Colonic mucosa (tissue), 4 donors: Measurements from ENCODE around the gene SCAF1. TPM values are rescaled to one million over a fixed set of nuclear protein-coding genes. Genes with fewer than 3 reads are reported as not detected.

Source experiments
- DNase-seq: peaks from one replicate; pipeline ENCODE4 v3.0.0-alpha.2; 2020
- H3K27ac ChIP-seq: fragments of 200-600 bp; one replicate; pipeline ENCODE4 v1.8.0; 2021
- H3K27me3 ChIP-seq: fragments of 200-600 bp; one replicate; pipeline ENCODE4 v1.8.0; 2021
- H3K36me3 ChIP-seq: fragments of 200-600 bp; one replicate; pipeline ENCODE4 v1.8.0; 2021
- H3K4me1 ChIP-seq: fragments of 200-600 bp; one replicate; pipeline ENCODE4 v1.8.0; 2021; ENCODE audit warnings: mild to moderate bottlenecking
- H3K4me3 ChIP-seq: fragments of 200-600 bp; one replicate; pipeline ENCODE4 v1.8.0; 2021
- H3K9ac ChIP-seq, 2 donors: one replicate each; pipeline ENCODE4 v1.7.0; 2013; ENCODE audit warnings: control low read depth in 2 of 2, low read depth in 2 of 2, low read length in 2 of 2
- H3K9me3 ChIP-seq: fragments of 200-600 bp; one replicate; pipeline ENCODE4 v1.8.0; 2021
- intact Hi-C: fragments of 100-400 bp; cut with DNase I; formaldehyde crosslinking; loops from one replicate; pipeline ENCODE4 v1.14.1; 2022
- total RNA-seq, 2 donors: library from RNA; stranded (reverse); fragmentation: NEBNext Ultra II Directional in 1 of 2; extraction: Animal tissue kit (Norgen Biotek cat#: 25700) in 1 of 2; gene quantifications; one replicate each; pipeline ENCODE4 v1.2.1, GENCODE V29; 2021
- TF ChIP-seq, protein P1 (sequence below): fragments of 200-600 bp; IDR thresholded peaks from one replicate; pipeline ENCODE4 v1.8.0; 2022; ENCODE audit warnings: antibody characterized with exemption, mild to moderate bottlenecking
- donor health status: healthy.
- donor health status: DM: no; HTN: no; CAD: no.
- donor health status: DM: no; HTN: no; CAD: no.

The SCAF1 gene
- total RNA-seq, 2 donors from 2014 or later = 54.2 to 85.7 TPM

DNA sequence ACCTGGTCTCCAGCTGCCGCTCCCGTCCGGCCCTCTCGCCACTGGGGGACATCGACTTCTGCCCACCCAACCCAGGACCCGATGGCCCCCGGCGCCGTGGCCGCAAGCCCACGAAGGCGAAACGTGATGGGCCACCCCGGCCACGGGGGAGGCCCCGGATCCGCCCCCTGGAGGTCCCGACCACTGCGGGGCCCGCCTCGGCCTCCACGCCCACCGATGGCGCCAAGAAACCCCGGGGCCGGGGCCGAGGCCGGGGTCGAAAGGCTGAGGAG lies 44.4 kb upstream of the SCAF1 start:
- no peak for DNase-seq
- Histone ChIP-seq H3K27me3 (no peaks in the 10 kb centered on the region), H3K9me3 (no peaks in the 10 kb centered on the region), H3K9ac (no peak overlapping the region), H3K27ac (no peak overlapping the region), H3K36me3 (peaks cover 18% of the 10 kb centered on the region), H3K4me1 (no peaks in the 10 kb centered on the region), H3K4me3 (no peak overlapping the region)
- intact Hi-C loops = no loop called here
- TF ChIP-seq, protein P1, sequence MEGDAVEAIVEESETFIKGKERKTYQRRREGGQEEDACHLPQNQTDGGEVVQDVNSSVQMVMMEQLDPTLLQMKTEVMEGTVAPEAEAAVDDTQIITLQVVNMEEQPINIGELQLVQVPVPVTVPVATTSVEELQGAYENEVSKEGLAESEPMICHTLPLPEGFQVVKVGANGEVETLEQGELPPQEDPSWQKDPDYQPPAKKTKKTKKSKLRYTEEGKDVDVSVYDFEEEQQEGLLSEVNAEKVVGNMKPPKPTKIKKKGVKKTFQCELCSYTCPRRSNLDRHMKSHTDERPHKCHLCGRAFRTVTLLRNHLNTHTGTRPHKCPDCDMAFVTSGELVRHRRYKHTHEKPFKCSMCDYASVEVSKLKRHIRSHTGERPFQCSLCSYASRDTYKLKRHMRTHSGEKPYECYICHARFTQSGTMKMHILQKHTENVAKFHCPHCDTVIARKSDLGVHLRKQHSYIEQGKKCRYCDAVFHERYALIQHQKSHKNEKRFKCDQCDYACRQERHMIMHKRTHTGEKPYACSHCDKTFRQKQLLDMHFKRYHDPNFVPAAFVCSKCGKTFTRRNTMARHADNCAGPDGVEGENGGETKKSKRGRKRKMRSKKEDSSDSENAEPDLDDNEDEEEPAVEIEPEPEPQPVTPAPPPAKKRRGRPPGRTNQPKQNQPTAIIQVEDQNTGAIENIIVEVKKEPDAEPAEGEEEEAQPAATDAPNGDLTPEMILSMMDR = no peak

DNA sequence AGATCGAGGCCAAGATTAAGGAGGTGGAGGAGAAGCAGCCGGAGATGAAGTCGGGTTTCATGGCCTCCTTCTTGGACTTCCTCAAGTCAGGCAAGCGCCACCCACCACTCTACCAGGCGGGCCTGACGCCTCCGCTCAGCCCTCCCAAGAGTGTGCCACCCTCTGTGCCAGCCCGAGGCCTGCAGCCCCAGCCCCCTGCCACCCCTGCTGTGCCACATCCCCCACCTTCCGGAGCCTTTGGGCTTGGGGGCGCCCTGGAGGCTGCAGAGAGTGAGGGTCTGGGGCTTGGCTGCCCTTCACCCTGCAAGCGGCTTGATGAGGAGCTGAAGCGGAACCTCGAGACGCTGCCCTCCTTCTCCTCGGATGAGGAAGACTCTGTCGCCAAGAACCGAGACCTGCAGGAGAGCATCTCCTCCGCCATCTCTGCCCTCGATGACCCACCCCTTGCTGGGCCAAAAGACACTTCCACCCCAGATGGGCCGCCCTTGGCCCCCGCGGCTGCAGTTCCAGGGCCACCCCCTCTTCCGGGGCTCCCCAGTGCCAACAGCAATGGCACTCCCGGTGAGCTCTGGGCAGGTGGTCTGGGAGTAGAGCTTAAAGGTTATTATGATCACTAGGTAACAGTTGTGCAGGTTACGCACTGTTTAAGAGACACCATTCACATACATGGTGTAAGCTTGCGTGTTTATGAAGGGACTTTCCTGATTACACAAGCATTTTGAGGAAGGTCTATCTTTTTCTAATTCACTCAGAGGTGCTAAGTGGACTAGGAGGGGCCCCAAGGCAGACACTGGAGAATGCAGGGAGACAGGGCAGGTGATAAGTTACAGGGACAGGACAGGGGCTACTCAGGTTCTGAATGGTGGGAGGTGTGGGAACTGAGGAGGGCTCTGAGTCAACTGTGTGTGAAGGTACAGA lies 42.4 kb upstream of the SCAF1 start:
- peaks cover 17% of the 10 kb centered on the region for H3K36me3 ChIP-seq
- H3K9me3 ChIP-seq = no peaks in the 10 kb centered on the region
- TF ChIP-seq, protein P1 = no peak
- no peak overlapping the region for H3K27ac ChIP-seq
- no peak overlapping the region for H3K4me3 ChIP-seq
- no peaks in the 10 kb centered on the region for H3K4me1 ChIP-seq
- no peaks in the 10 kb centered on the region for H3K27me3 ChIP-seq
- no peak overlapping the region for H3K9ac ChIP-seq
- no peak for DNase-seq
- intact Hi-C loops = no loop called here

GRCh38 chr19:49601482-49602038 lies 40.4 kb upstream of the SCAF1 start:
- no peak for DNase-seq
- H3K36me3 ChIP-seq = peaks cover 12% of the 10 kb centered on the region

GRCh38 chr19:49602806-49603205 lies 39.2 kb upstream of the SCAF1 start:
- Histone ChIP-seq H3K4me3 (no peak overlapping the region), H3K27ac (no peak overlapping the region), H3K9me3 (no peaks in the 10 kb centered on the region), H3K27me3 (no peaks in the 10 kb centered on the region), H3K9ac (no peak overlapping the region), H3K4me1 (no peaks in the 10 kb centered on the region), H3K36me3 (peaks cover 12% of the 10 kb centered on the region)
- DNase-seq = no peak
- intact Hi-C loops = no loop called here
- TF ChIP-seq, protein P1 = no peak

More at GRCh38 chr19:49601482-49602038, 40.4 kb upstream of the SCAF1 start:
- intact Hi-C loops = no loop called here
- no peaks in the 10 kb centered on the region for H3K9me3 ChIP-seq
- no peaks in the 10 kb centered on the region for H3K4me1 ChIP-seq
- no peaks in the 10 kb centered on the region for H3K27me3 ChIP-seq
- H3K9ac ChIP-seq = no peak overlapping the region
- TF ChIP-seq, protein P1 = no peak
- H3K4me3 ChIP-seq = no peak overlapping the region
- no peak overlapping the region for H3K27ac ChIP-seq

GRCh38 chr19:49605605-49606004 lies 36.4 kb upstream of the SCAF1 start:
- no peak overlapping the region for H3K27ac ChIP-seq
- H3K9ac ChIP-seq = no peak overlapping the region
- peaks cover 5% of the 10 kb centered on the region for H3K36me3 ChIP-seq
- TF ChIP-seq, protein P1 = no peak
- no peaks in the 10 kb centered on the region for H3K27me3 ChIP-seq
- intact Hi-C loops = no loop called here
- DNase-seq = no peak
- no peaks in the 10 kb centered on the region for H3K4me1 ChIP-seq
- H3K4me3 ChIP-seq = no peak overlapping the region
- no peaks in the 10 kb centered on the region for H3K9me3 ChIP-seq
